Left lung (tissue), 10 donors: ENCODE measurements around the gene MAN1A1. TPM values are rescaled to one million over a fixed set of nuclear protein-coding genes. Genes with fewer than 3 reads are reported as not detected.

ENCODE experiments used
- ATAC-seq: fragments of 200-7000 bp; cut with Tn5 transposase; one replicate; pipeline ENCODE4 v1.9.1; 2020; ENCODE audit warnings: moderate library complexity
- DNase-seq, 4 donors: peaks; one replicate each; pipeline ENCODE4 v3.0.0-alpha.2; 2013 to 2020
- H3K27ac ChIP-seq, 2 donors: fragments of 200-600 bp; sonication (generic) in 1 of 2; one replicate each; pipeline versions ENCODE4 v1.5.0 to v1.8.0; 2020 to 2021
- H3K27me3 ChIP-seq, 2 donors: fragments of 200-600 bp; sonication (generic) in 1 of 2; one replicate each; pipeline versions ENCODE4 v1.5.0 to v1.8.0; 2020 to 2021
- H3K36me3 ChIP-seq, 2 donors: fragments of 200-600 bp; sonication (generic) in 1 of 2; one replicate each; pipeline versions ENCODE4 v1.5.0 to v1.8.0; 2020 to 2021
- H3K4me1 ChIP-seq, 2 donors: fragments of 200-600 bp; one replicate each; pipeline ENCODE4 v1.8.0; 2021
- H3K4me3 ChIP-seq, 2 donors: fragments of 200-600 bp; sonication (generic) in 1 of 2; one replicate each; pipeline versions ENCODE4 v1.5.0 to v1.8.0; 2020 to 2021; ENCODE audit warnings: mild to moderate bottlenecking in 1 of 2
- H3K9me3 ChIP-seq, 2 donors: fragments of 200-600 bp; sonication (generic) in 1 of 2; one replicate each; pipeline versions ENCODE4 v1.5.0 to v1.8.0; 2020 to 2021
- CTCF ChIP-seq, 2 donors: fragments of 200-600 bp; sonication (generic) in 1 of 2; IDR thresholded peaks; one replicate each; pipeline versions ENCODE4 v1.5.0 to v1.8.0; 2021; ENCODE audit warnings: antibody characterized with exemption in 2 of 2
- intact Hi-C, 2 donors: fragments of 100-400 bp; cut with DNase I; formaldehyde crosslinking; loops; one replicate each; pipeline versions ENCODE4 v1.11.2 to v1.14.2; 2022
- polyA plus RNA-seq, 6 donors: library from polyadenylated mRNA; unstranded; fragments of 120-200 nt; gene quantifications; one replicate each; pipeline ENCODE4 v1.2.1, GENCODE V29; 2013; ENCODE audit not compliant: insufficient read length in 6 of 6
- total RNA-seq, 2 donors: library from RNA; stranded (reverse); fragmentation: NEBNext Ultra II Directional; extraction: Animal tissue kit (Norgen Biotek cat#: 25700); gene quantifications; one replicate each; pipeline ENCODE4 v1.2.1, GENCODE V29; 2021
- donor health status: DM: no; HTN: yes; CAD: no.
- donor health status: DM: no; HTN: no; CAD: no.

MAN1A1 gene
- total and polyA plus RNA-seq, 8 donors: 49.6 to 76.6 (median 58.1) TPM

GRCh38 chr6:119249319-119249718 lies 100.2 kb downstream of the MAN1A1 start:
- ATAC-seq: no peak
- DNase-seq: no peak
- H3K9me3 ChIP-seq: no peaks in the 10 kb centered on the region
- no peak overlapping the region for H3K27ac ChIP-seq
- H3K36me3 ChIP-seq: peaks cover 0 to 20% of the 10 kb centered on the region in 2 donors
- TF ChIP-seq CTCF (IDR thresholded peaks at IDR 0.05): no peak
- H3K4me1 ChIP-seq: no peaks in the 10 kb centered on the region
- intact Hi-C loops: no loop called here
- no peaks in the 10 kb centered on the region for H3K27me3 ChIP-seq
- H3K4me3 ChIP-seq: no peak overlapping the region

- Histone ChIP-seq H3K27ac (no peak overlapping the region), H3K9me3 (no peaks in the 10 kb centered on the region), H3K36me3 (peaks cover 0 to 20% of the 10 kb centered on the region in 2 donors), H3K4me1 (no peaks in the 10 kb centered on the region), H3K27me3 (no peaks in the 10 kb centered on the region), H3K4me3 (no peak overlapping the region)
- no peak for DNase-seq
- no peak for ATAC-seq
- intact Hi-C loops: no loop called here
- no peak for TF ChIP-seq CTCF (IDR thresholded peaks at IDR 0.05)
Observed at GRCh38 chr6:119247504-119247903, 102.1 kb downstream of the MAN1A1 start.

GRCh38 chr6:119243657-119244056 lies 105.9 kb downstream of the MAN1A1 start:
- intact Hi-C loops: no loop called here
- DNase-seq (no peak), ATAC-seq (no peak)
- Histone ChIP-seq H3K36me3 (peaks cover 0 to 20% of the 10 kb centered on the region in 2 donors), H3K4me3 (no peak overlapping the region), H3K27ac (no peak overlapping the region), H3K9me3 (no peaks in the 10 kb centered on the region), H3K27me3 (no peaks in the 10 kb centered on the region), H3K4me1 (peaks cover 0 to 11% of the 10 kb centered on the region in 2 donors)
- no peak for TF ChIP-seq CTCF (IDR thresholded peaks at IDR 0.05)

- H3K4me3 ChIP-seq: no peak overlapping the region
- H3K4me1 ChIP-seq: peaks cover 0 to 11% of the 10 kb centered on the region in 2 donors
- DNase-seq (no peak), ATAC-seq (no peak)
- H3K27me3 ChIP-seq: no peaks in the 10 kb centered on the region
- H3K36me3 ChIP-seq: peaks cover 0 to 18% of the 10 kb centered on the region in 2 donors
- H3K9me3 ChIP-seq: no peaks in the 10 kb centered on the region
- intact Hi-C loops: no loop called here
- H3K27ac ChIP-seq: no peak overlapping the region
- no peak for TF ChIP-seq CTCF (IDR thresholded peaks at IDR 0.05)
Observed at GRCh38 chr6:119243037-119243436, 106.5 kb downstream of the MAN1A1 start.

- H3K27ac ChIP-seq: peak overlapping the region in 1 of 2 donors; percentile 46
- DNase-seq: no peak
- no peak for TF ChIP-seq CTCF (IDR thresholded peaks at IDR 0.05)
- intact Hi-C loops: no loop called here
- no peak overlapping the region for H3K4me3 ChIP-seq
- H3K27me3 ChIP-seq: no peaks in the 10 kb centered on the region
- peaks cover 0 to 9% of the 10 kb centered on the region in 2 donors for H3K36me3 ChIP-seq
- ATAC-seq: no peak
- H3K4me1 ChIP-seq: peaks cover 0 to 11% of the 10 kb centered on the region in 2 donors
- no peaks in the 10 kb centered on the region for H3K9me3 ChIP-seq
Observed at GRCh38 chr6:119241540-119242309, 107.8 kb downstream of the MAN1A1 start.
